HEK293T (cell line): ENCODE measurements around the gene MTRF1.
"Not testable (repeated sequence)": the region's sequence is repeated elsewhere in the genome, so short reads cannot be mapped to it uniquely, and the experiment has no call there.

Source experiments
- CTCF ChIA-PET: fragments of 350-600 bp; formaldehyde crosslinking; extraction: SDS; loops from one replicate; lab custom pipeline; 2021; ENCODE audit warnings: antibody characterized with exemption, inconsistent platforms; lab: Yijun Ruan, JAX
- POLR2A ChIA-PET: fragments of 350-600 bp; formaldehyde crosslinking; extraction: SDS; loops from one replicate; lab custom pipeline; 2020; ENCODE audit warnings: antibody characterized with exemption, inconsistent platforms; lab: Yijun Ruan, JAX
- DNase-seq: peaks from one replicate; pipeline ENCODE4 v3.0.0; 2012; ENCODE audit warnings: mixed read lengths; ENCODE audit errors: extremely low spot score
- ARNT ChIP-seq: fragments of 450-650 bp; IDR thresholded peaks from 2 replicates; pipeline ENCODE4 v1.6.1; 2017; ENCODE audit warnings: mild to moderate bottlenecking
- BHLHE40 ChIP-seq: fragments of 450-650 bp; IDR thresholded peaks from 2 replicates; pipeline ENCODE4 v1.6.1; 2016; ENCODE audit warnings: mild to moderate bottlenecking, moderate library complexity, borderline replicate concordance
- CTBP1 ChIP-seq: fragments of 450-650 bp; IDR thresholded peaks from 2 replicates; pipeline ENCODE4 v1.6.1; 2016; ENCODE audit warnings: borderline replicate concordance
- ELF4 ChIP-seq: fragments of 450-650 bp; IDR thresholded peaks from 2 replicates; pipeline ENCODE4 v1.6.1; 2017; ENCODE audit warnings: antibody characterized with exemption
- FOXA1 ChIP-seq: fragments of 450-650 bp; IDR thresholded peaks from 2 replicates; pipeline ENCODE4 v1.6.1; 2016; ENCODE audit warnings: mild to moderate bottlenecking
- FOXK2 ChIP-seq: fragments of 450-650 bp; IDR thresholded peaks from 2 replicates; pipeline ENCODE4 v1.6.1; 2016; ENCODE audit warnings: mild to moderate bottlenecking
- FOXM1 ChIP-seq: fragments of 450-650 bp; IDR thresholded peaks from 2 replicates; pipeline ENCODE4 v1.6.1; 2017; ENCODE audit warnings: mild to moderate bottlenecking, borderline replicate concordance
- HDGF ChIP-seq: fragments of 450-650 bp; IDR thresholded peaks from 2 replicates; pipeline ENCODE4 v1.6.1; 2017; ENCODE audit warnings: antibody characterized with exemption, borderline replicate concordance
- L3MBTL2 ChIP-seq: fragments of 450-650 bp; conservative IDR thresholded peaks from 2 replicates; pipeline ENCODE4 v1.6.1; 2016; ENCODE audit warnings: mild to moderate bottlenecking
- LEF1 ChIP-seq: fragments of 450-650 bp; IDR thresholded peaks from 2 replicates; pipeline ENCODE4 v1.6.1; 2017; ENCODE audit warnings: mild to moderate bottlenecking, borderline replicate concordance
- NFRKB ChIP-seq: fragments of 450-650 bp; IDR thresholded peaks from 2 replicates; pipeline ENCODE4 v1.6.1; 2016; ENCODE audit warnings: mild to moderate bottlenecking, moderate library complexity
- SP1 ChIP-seq: fragments of 450-650 bp; IDR thresholded peaks from 2 replicates; pipeline ENCODE4 v1.6.1; 2017
- SUZ12 ChIP-seq: fragments of 450-650 bp; IDR thresholded peaks from 2 replicates; pipeline ENCODE4 v1.6.1; 2016; ENCODE audit warnings: mild to moderate bottlenecking
- TARDBP ChIP-seq: fragments of 450-650 bp; IDR thresholded peaks from 2 replicates; pipeline ENCODE4 v1.6.1; 2016
- ZNF384 ChIP-seq: fragments of 450-650 bp; IDR thresholded peaks from 2 replicates; pipeline ENCODE4 v1.6.1; 2016
- TF ChIP-seq, protein P1 (sequence below): fragments of 450-650 bp; IDR thresholded peaks from 2 replicates; pipeline ENCODE4 v1.6.1; 2016

MTRF1 gene

DNA sequence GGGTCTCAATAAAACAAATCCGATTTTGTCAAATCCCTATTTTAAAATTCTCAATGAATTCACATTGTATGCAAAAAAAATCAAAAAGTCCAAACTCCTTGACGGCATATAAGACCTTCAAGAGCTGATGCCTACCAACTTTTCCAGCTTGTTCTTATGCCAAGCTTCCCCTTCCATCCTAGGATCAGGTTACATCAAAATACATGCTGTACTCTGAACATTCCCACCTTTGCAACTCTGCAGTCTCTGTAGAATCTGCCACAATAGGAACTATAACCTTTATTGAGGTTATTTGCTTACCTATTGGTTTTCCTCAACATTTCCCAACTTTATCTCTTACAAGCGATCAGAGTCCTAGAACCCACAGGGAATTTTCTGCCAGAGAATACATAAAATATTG is 76.9 kb downstream of the MTRF1 start:
- TF ChIP-seq HDGF: no peak
- no peak for TF ChIP-seq L3MBTL2
- TF ChIP-seq FOXM1: no peak
- no peak for TF ChIP-seq NFRKB
- no peak for TF ChIP-seq TARDBP
- TF ChIP-seq CTBP1: no peak
- TF ChIP-seq SP1: no peak
- no peak for TF ChIP-seq FOXK2
- TF ChIP-seq, protein P1, sequence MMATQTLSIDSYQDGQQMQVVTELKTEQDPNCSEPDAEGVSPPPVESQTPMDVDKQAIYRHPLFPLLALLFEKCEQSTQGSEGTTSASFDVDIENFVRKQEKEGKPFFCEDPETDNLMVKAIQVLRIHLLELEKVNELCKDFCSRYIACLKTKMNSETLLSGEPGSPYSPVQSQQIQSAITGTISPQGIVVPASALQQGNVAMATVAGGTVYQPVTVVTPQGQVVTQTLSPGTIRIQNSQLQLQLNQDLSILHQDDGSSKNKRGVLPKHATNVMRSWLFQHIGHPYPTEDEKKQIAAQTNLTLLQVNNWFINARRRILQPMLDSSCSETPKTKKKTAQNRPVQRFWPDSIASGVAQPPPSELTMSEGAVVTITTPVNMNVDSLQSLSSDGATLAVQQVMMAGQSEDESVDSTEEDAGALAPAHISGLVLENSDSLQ: no peak
- TF ChIP-seq LEF1: no peak
- ChIA-PET POLR2A (no interaction called here), CTCF (no interaction called here)
- DNase-seq: no peak

- POLR2A ChIA-PET: no interaction called here
- no peak for TF ChIP-seq SP1
- no peak for TF ChIP-seq FOXK2
- TF ChIP-seq LEF1: no peak
- TF ChIP-seq ARNT: no peak
- TF ChIP-seq, protein P1: no peak
- TF ChIP-seq SUZ12: no peak
- no peak for TF ChIP-seq FOXM1
- TF ChIP-seq CTBP1: no peak
- no peak for TF ChIP-seq ELF4
- no peak for TF ChIP-seq BHLHE40
- no peak for TF ChIP-seq L3MBTL2
- CTCF ChIA-PET: interaction anchor here (0.5 kb wide), 1 partner anchor 94 kb away, joined by 3 read pairs; no protein-coding TSS in a partner anchor
- DNase-seq: no peak
Observed at GRCh38 chr13:41182231-41182630, 81.1 kb downstream of the MTRF1 start.

DNA sequence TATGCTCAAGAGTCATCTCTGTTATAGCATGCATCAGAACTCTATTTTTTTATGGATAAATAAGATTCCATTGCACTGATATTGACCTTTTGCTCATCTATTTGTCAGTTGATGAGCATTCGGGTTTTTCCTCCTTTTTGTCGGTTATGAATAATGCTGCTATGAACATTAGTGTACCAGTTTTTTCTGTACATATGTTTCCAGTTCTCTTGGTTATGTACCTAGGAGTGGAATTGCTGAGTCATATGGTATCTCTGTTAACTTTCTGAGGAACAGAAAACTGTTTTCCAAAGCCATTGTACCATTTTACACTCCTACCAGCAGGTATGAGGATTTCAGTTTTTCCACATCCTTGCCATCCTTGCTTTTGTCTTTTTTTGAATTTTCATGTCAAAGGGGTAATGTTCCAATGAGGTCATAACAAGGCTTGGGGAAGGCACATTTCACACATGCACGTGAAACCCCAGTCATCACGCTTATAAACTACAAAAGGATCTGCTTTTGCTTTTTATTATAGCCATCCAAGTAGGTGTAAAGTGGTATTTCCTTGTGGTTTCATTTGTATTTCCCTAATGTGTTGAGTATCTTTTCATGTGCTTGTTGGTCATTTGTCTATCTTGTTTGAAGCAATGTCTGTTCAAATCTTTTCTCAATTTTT is 83.7 kb downstream of the MTRF1 start:
- POLR2A ChIA-PET: no interaction called here
- TF ChIP-seq TARDBP (no peak), SP1 (no peak), HDGF (no peak), FOXM1 (no peak), LEF1 (no peak), ZNF384 (no peak), ELF4 (no peak), BHLHE40 (no peak), FOXA1 (no peak), ARNT (no peak), L3MBTL2 (no peak), SUZ12 (no peak), NFRKB (no peak), CTBP1 (no peak), FOXK2 (no peak)
- TF ChIP-seq, protein P1: no peak

GRCh38 chr13:41178040-41178439 is 85.3 kb downstream of the MTRF1 start:
- TF ChIP-seq HDGF: no peak
- TF ChIP-seq SP1: no peak
- TF ChIP-seq L3MBTL2: no peak
- TF ChIP-seq BHLHE40: no peak
- no peak for TF ChIP-seq LEF1
- TF ChIP-seq SUZ12: no peak
- no peak for TF ChIP-seq ARNT
- TF ChIP-seq FOXM1: no peak
- TF ChIP-seq CTBP1: no peak
- no peak for TF ChIP-seq ZNF384
- TF ChIP-seq NFRKB: no peak
- no peak for TF ChIP-seq ELF4
- TF ChIP-seq, protein P1: no peak
- TF ChIP-seq FOXA1: no peak
- no peak for TF ChIP-seq TARDBP
- DNase-seq: peak; percentile 7
- ChIA-PET POLR2A (no interaction called here), CTCF (no interaction called here)

More for the DNA sequence above, 83.7 kb downstream of the MTRF1 start:
- no peak for DNase-seq
- CTCF ChIA-PET: no interaction called here

GRCh38 chr13:41177616-41178015 is 85.8 kb downstream of the MTRF1 start:
- DNase-seq: no peak
- ChIA-PET CTCF (no interaction called here), POLR2A (no interaction called here)
- TF ChIP-seq LEF1 (no peak), ARNT (no peak), CTBP1 (no peak), HDGF (no peak), NFRKB (no peak), ZNF384 (no peak)

DNA sequence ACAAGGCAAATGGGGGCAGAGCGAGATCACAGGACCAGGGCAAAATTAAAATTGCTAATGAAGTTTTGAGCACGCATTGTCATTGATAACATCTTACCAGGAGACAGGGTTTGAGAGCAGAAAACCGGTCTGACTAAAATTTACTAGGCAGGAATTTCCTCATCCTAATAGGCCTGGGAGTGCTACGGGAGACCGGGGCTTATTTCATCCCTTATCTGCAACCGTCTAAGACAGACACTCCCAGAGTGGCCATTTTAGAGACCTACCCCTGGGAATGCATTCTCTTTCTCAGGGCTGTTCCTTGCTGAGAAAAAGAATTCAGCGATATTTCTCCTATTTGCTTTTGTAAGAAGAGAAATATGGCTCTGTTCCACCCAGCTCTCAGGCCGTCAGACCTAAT is 87.8 kb downstream of the MTRF1 start:
- POLR2A ChIA-PET, CTCF ChIA-PET, DNase-seq: not testable (repeated sequence)
